Fibroblast of lung (primary cell): ENCODE results near the gene C1orf115.
"Not testable (repeated sequence)": the region's sequence is repeated elsewhere in the genome, so short reads cannot be mapped to it uniquely, and the experiment has no call there.

Experiments used
- CTCF ChIP-seq, 2 donors: IDR thresholded peaks in 1 of 2; conservative IDR thresholded peaks in 1 of 2; 1 replicate in 1 of 2; 2 replicates in 1 of 2; pipeline ENCODE4 v1.5.1; 2011 to 2012; ENCODE audit warnings: low read length in 2 of 2, control low read depth in 1 of 2, inconsistent platforms in 1 of 2, low read depth in 1 of 2, mild to moderate bottlenecking in 1 of 2
- EZH2 ChIP-seq: IDR thresholded peaks from 2 replicates; pipeline ENCODE4 v1.5.1; 2012; ENCODE audit warnings: low read length, control low read depth, mild to moderate bottlenecking; ENCODE audit errors: missing control alignments

- not testable (repeated sequence) for TF ChIP-seq EZH2; CTCF (conservative IDR thresholded peaks at IDR 0.05 in 1 of 2, IDR thresholded peaks at IDR 0.05 in 1 of 2; ENCODE audit: low read depth in 1 of 2, low read length in 2 of 2)
Observed at GRCh38 chr1:220736283-220736682, 46.1 kb downstream of the C1orf115 start.
